Stromal cell of bone marrow (primary cell): Measurements from ENCODE around the gene DQX1.
"Not testable (repeated sequence)": the region's sequence is repeated elsewhere in the genome, so short reads cannot be mapped to it uniquely, and the experiment has no call there.

Experiments used
- DNase-seq: peaks from one replicate; pipeline ENCODE4 v3.0.0-alpha.2; 2012; ENCODE audit warnings: low read depth

DQX1 gene, protein sequence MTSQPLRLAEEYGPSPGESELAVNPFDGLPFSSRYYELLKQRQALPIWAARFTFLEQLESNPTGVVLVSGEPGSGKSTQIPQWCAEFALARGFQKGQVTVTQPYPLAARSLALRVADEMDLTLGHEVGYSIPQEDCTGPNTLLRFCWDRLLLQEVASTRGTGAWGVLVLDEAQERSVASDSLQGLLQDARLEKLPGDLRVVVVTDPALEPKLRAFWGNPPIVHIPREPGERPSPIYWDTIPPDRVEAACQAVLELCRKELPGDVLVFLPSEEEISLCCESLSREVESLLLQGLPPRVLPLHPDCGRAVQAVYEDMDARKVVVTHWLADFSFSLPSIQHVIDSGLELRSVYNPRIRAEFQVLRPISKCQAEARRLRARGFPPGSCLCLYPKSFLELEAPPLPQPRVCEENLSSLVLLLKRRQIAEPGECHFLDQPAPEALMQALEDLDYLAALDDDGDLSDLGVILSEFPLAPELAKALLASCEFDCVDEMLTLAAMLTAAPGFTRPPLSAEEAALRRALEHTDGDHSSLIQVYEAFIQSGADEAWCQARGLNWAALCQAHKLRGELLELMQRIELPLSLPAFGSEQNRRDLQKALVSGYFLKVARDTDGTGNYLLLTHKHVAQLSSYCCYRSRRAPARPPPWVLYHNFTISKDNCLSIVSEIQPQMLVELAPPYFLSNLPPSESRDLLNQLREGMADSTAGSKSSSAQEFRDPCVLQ

DNA sequence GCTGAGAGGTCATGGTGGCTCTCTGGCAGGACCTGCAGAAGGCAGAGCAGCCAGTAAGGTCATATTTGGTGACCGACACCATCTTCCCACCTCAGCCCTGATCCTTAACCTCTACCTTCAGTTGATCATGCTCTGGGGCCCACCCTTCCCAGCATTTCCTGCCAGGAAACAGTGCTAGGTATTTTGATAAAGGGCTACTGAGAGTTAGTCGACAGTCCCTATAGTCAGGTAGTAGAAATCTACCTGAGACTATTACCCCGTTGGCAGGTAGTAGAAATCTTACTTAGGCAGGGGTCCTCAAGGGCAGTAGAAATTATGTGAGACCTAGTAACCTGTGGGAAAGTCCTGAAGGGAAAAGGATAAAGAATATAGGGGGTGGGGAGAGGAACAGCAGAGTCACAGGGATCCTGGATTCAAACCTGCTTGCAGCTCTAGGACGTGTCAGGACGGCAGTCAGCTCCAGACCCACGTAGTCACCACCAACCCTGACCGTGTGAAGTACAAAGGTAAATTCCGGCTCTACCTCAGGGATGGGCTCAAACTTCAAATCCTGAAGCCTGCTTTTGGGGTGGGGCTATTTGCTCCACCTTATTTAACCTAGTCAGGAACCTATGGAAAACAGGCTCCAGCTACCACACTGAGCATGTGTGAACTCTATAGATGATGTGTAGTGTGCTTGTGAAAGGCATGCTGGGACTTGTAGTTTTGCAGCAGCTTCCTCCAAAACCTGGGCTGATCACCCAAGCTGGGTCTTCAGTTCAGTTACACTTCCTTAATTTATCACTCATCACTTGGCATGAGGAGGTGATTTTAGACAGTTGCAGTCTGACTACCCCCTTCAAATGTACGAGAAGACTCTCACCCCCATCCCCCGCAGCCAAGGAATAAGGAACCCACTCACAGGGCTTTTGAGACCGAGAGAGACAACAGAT is at the start of gene DQX1:
Gene DQX1 (minus strand): TSS at position 515 of the 932 bp plus-strand sequence. CDS start 502 bp downstream, at position 13.
- no peak for DNase-seq

DNA sequence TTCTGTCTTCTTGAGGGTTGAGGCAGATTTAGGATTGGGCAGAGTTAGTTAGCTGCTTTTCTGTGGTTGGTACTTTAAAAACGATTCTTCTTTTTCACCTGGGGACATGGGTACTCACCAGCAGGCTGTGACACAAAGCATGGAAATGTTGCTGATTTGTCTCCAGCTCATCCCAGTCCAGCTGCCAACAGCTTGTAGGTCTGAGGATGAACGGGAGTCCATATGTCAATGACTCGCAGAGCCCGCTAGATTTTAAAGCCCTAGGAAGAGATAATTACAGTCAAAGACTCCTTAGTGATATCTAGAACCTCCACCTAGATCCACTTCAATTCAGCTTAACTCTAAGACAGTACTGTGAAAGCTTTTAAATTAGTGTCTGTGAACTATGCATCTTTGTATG is 49.3 kb upstream of the DQX1 start:
- DNase-seq: no peak

- DNase-seq: no peak
These were observed 47.9 kb upstream of the DQX1 start for GRCh38 chr2:74573747-74574562.

GRCh38 chr2:74572178-74572925 is 46.3 kb upstream of the DQX1 start:
- DNase-seq: no peak

GRCh38 chr2:74571058-74571457 is 45.0 kb upstream of the DQX1 start:
- no peak for DNase-seq

- DNase-seq: no peak
These were observed 43.7 kb upstream of the DQX1 start for GRCh38 chr2:74569686-74570085.

- peak; percentile 70 for DNase-seq
These were observed 41.9 kb upstream of the DQX1 start for GRCh38 chr2:74567881-74568280.

GRCh38 chr2:74566754-74567085 is 40.7 kb upstream of the DQX1 start:
- DNase-seq: peak; percentile 97

GRCh38 chr2:74566076-74566753 is 40.2 kb upstream of the DQX1 start:
- no peak for DNase-seq

DNA sequence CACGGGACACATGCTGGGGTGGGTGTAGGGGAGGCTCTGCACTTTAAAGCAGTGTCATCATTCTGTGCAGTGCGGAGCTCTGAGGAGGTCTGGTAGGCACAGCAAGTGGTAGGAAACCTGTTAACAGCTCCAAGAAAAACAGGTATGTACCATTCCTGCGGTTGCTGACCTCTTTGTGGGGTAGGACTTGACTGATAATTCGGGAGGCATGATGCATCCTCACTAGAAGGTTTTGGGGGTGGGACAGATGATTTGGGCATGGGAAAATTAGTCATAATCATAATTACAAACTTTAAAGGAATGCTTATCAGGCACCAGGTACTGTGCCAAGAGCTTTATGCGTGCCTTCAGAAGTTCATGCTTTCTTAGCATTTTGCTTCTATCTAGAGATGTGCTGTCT is 38.2 kb upstream of the DQX1 start:
- DNase-seq: no peak

- no peak for DNase-seq
These were observed 36.2 kb upstream of the DQX1 start for GRCh38 chr2:74562126-74562775.

DNA sequence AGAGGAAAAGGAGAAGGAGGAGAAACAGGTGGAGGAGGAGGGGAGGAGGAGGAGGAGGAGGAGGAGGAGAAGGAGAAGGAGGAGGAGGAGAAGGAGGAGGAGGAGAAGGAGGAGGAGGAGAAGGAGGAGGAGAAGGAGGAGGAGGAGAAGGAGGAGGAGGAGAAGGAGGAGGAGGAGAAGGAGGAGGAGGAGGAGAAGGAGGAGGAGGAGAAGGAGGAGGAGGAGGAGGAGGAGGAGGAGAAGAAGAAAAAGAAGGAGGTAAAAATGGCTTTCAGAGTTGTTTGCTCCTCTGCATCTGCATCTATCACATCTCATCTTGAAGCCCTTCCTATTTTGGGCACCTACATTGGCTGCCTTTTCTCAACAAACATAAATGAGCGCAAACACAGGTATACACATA is 35.0 kb upstream of the DQX1 start:
- not testable (repeated sequence) for DNase-seq

- no peak for DNase-seq
These were observed 34.6 kb upstream of the DQX1 start for GRCh38 chr2:74560591-74560990.

DNA sequence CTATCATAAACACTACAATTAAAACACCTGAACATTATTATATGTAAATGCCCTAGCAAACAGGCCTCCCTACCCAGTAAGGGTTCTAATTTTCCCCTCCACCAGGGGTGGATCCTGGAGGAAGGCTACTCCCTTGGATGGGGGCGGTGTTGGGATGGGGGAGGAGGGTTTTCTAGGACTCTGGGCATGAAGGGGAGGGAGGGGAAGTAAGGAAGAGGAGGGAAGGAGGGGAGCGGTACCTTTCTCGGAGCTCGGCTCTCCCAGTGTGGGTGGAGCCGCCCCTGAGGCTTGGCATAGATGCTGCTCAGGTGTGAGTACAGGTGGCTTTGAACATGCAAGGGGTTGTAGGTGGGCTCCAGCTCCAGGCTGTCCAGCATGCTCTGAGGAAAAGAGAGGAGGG is 33.9 kb upstream of the DQX1 start:
- no peak for DNase-seq

DNA sequence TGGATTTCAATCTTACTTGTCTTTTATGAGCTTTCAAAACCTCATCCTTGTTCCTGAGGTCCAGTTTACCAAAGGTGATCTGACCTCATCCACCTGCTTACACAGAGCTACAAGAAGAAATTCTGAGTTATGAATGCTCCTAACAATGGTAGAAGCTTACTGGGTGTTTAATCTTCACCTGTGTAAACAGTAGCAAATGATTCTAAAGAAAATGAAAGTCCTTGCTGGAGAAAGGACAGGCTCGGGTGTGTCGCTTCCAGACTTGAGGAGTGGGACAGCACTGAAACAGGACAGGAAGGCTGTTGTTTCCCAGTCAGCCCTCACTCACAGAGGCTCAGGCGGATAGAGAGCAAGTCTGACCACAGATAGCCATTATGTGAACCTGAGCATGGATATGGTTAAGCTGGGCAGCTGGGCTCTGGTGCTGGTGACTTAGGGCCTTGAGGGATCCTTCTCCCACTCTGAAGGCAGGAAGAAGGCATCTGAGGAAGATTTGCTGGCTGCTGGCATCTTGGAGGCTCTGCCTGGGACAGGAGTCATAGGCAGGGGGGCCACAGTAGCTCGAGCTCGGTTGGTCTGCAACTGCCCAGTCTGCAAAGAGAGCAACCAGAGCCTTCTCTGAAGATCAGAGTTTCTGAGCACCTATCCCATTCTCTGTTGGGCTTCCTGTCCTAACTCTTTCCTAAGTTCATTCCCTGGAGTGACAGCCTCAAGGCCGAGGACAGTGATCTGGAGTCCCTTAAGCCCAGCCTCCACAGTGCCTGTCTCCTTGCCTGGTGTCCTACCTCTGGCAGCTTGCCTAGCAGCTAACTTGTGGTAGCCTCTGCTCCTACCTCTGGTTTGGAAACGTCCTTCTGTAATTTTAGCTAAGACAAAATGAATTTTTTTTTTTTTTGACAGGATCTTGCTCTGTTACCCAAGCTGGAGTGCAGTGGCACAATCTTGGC is 32.5 kb upstream of the DQX1 start:
- DNase-seq: no peak

DNA sequence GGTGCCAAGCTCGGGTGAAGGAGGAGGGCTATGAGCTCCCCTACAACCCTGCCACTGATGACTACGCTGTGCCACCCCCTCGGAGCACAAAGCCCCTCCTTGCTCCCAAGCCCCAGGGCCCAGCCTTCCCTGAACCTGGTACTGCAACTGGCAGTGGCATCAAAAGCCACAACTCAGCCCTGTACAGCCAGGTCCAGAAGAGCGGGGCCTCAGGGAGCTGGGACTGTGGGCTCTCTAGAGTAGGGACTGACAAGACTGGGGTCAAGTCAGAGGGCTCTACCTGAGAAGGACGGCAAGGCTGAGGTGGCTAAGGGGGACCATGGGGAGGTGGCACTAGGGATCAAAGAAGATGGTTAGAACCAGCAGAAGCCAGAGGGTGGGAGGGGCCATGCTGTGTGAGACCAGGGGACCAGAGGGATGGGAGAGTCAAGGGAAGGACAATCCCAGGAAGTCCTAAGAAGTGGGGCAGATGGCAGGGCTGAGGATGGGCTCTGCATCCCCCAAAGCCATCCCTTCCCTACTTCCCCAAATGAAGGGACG is 30.9 kb upstream of the DQX1 start:
- no peak for DNase-seq

DNA sequence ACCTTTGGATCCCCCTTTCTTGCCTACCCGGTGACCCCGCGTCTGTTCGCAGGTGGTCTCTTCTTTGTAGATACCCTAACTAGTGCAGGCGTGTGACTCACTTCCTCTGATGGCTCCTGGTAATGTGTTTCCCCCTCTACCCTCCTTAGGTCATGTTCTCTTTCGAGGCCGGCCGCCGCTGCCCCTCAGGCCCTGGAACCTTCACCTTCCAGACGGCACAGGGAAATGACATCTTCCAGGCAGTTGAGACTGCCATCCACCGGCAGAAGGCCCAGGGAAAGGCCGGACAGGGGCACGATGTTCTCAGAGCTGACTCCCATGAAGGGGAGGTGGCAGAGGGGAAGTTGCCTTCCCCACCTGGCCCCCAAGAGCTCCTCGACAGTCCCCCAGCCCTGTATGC is 30.1 kb upstream of the DQX1 start:
- DNase-seq: no peak

DNA sequence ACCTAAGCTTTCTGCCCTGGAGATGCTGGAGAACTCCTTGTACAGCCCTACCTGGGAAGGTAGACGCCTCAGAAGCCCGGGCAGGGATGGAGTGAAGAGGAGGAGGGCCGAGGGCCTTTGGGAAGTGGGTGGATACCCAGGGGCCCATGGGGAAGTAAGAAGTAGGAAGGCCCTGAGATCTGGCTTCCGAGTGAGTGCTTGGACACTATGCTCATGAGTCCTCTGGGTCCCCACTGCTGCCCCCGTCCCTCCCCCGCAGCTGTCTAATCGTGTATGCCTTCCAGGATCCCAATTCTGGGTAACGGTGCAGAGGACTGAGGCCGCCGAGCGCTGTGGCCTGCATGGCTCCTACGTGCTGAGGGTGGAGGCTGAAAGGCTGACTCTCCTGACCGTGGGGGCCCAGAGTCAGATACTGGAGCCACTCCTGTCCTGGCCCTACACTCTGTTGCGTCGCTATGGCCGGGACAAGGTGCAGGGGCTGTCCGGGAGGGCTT is 29.6 kb upstream of the DQX1 start:
- no peak for DNase-seq
